ENCODE data around the gene TSPAN18.

DNA sequence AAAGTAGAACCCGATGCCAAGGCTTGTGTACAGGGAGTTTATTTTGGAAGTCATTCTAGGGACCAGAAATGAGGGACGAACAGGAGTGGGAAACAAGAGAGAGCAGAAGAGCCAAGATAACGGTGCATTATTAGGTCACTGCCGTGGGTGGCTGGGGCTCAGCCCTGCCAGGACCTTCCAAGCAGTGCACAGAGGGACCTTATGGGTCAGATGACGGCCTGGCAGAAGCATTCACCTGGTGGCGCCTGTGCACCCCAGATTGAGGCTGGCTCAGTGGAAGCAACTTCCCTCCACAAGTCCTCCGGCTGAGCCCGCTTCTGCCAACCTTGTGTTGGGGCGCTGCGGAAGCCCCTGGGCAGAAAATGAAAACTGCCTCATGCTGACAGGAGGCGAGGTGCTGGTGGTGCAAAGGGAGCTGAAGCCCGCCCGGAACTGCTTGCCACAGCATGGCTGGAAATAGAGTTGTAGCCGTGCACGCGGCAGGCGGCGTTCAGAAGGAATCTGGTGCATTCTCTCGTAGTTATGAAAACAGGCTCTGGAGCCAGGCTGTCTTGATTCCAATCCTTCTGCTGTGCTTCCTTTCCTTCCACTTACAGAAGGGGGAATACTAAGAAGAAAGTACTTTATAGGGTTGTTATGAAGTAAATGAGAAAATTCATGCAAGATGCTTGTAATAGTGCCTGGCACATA is 246.1 kb downstream of the TSPAN18 start:
- TF ChIP-seq EP300 (IDR thresholded peaks at IDR 0.05; ENCODE audit: low read depth) (no peak), POLR2A (IDR thresholded peaks at IDR 0.05) (no peak), POLR2AphosphoS5 (IDR thresholded peaks at IDR 0.05) (no peak)
- TF ChIP-seq, protein P1, sequence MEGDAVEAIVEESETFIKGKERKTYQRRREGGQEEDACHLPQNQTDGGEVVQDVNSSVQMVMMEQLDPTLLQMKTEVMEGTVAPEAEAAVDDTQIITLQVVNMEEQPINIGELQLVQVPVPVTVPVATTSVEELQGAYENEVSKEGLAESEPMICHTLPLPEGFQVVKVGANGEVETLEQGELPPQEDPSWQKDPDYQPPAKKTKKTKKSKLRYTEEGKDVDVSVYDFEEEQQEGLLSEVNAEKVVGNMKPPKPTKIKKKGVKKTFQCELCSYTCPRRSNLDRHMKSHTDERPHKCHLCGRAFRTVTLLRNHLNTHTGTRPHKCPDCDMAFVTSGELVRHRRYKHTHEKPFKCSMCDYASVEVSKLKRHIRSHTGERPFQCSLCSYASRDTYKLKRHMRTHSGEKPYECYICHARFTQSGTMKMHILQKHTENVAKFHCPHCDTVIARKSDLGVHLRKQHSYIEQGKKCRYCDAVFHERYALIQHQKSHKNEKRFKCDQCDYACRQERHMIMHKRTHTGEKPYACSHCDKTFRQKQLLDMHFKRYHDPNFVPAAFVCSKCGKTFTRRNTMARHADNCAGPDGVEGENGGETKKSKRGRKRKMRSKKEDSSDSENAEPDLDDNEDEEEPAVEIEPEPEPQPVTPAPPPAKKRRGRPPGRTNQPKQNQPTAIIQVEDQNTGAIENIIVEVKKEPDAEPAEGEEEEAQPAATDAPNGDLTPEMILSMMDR (IDR thresholded peaks at IDR 0.05), result no peak

Data from transverse colon (tissue), 4 donors.